DND-41 (cell line): ENCODE measurements around the gene MORN1.

ENCODE experiments used
- EZH2 ChIP-seq: IDR thresholded peaks from 3 replicates; pipeline ENCODE4 v1.6.1; 2012; ENCODE audit warnings: borderline replicate concordance, low read depth, mild to moderate bottlenecking, moderate library complexity, low read length, inconsistent platforms; ENCODE audit not compliant: severe bottlenecking
- TF ChIP-seq, protein P1 (sequence below): IDR thresholded peaks from 2 replicates; pipeline ENCODE4 v1.5.1; 2012; ENCODE audit warnings: borderline replicate concordance, low read length, moderate library complexity, mild to moderate bottlenecking; ENCODE audit not compliant: poor library complexity, severe bottlenecking; ENCODE audit errors: extremely low read depth

DNA sequence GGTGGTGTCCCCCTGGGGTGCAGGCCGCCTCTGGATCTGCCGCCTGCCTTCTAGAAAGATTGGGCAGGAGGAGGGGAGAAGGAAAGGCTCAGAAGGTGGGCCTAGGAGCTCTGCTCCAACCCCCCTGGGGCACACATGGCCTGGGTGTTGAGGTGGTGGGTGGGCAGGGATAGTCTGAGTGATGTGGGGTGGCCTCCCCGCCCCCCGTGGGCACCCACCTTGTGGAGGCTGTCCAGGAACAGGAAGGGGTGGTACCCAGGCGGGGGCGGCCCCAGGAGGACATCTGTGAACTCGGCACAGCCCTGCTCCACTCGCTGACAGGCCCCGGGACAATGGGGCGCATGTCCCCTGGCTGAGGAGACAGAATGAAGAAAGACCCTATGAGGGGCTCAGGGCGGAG lies 54.9 kb downstream of the MORN1 start:
- TF ChIP-seq, protein P1, sequence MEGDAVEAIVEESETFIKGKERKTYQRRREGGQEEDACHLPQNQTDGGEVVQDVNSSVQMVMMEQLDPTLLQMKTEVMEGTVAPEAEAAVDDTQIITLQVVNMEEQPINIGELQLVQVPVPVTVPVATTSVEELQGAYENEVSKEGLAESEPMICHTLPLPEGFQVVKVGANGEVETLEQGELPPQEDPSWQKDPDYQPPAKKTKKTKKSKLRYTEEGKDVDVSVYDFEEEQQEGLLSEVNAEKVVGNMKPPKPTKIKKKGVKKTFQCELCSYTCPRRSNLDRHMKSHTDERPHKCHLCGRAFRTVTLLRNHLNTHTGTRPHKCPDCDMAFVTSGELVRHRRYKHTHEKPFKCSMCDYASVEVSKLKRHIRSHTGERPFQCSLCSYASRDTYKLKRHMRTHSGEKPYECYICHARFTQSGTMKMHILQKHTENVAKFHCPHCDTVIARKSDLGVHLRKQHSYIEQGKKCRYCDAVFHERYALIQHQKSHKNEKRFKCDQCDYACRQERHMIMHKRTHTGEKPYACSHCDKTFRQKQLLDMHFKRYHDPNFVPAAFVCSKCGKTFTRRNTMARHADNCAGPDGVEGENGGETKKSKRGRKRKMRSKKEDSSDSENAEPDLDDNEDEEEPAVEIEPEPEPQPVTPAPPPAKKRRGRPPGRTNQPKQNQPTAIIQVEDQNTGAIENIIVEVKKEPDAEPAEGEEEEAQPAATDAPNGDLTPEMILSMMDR: no peak
- no peak for TF ChIP-seq EZH2
